Esophagus squamous epithelium (tissue), 4 donors: ENCODE data around the gene FAM186B.

ENCODE experiments used
- CTCF ChIP-seq, 6 experiments: fragments of 450-650 bp in 4 of 6; fragments of 200-600 bp in 2 of 6; sonication (generic) in 2 of 6; IDR thresholded peaks; one replicate each; pipeline ENCODE4 v1.5.1; 2016 to 2019; ENCODE audit warnings: antibody characterized with exemption in 6 of 6, mild to moderate bottlenecking in 4 of 6, moderate library complexity in 4 of 6
- POLR2A ChIP-seq, 4 donors: fragments of 450-650 bp; IDR thresholded peaks; one replicate each; pipeline ENCODE4 v1.6.1; 2017; ENCODE audit warnings: antibody characterized with exemption in 4 of 4, mild to moderate bottlenecking in 4 of 4, moderate library complexity in 3 of 4

GRCh38 chr12:49538510-49539403 is 66.7 kb downstream of the FAM186B start, which contains the start of gene KCNH3:
- TF ChIP-seq CTCF (IDR thresholded peaks at IDR 0.05) (no peak), POLR2A (IDR thresholded peaks at IDR 0.05) (no peak)
